CD4-positive, alpha-beta T cell treated with Interleukin-10 for 1 hour (primary cell): Measurements from ENCODE around the gene TFE3.
"Not testable (repeated sequence)": the region's sequence is repeated elsewhere in the genome, so short reads cannot be mapped to it uniquely, and the experiment has no call there.

ENCODE experiments used
- DNase-seq: peaks from one replicate; pipeline ENCODE4 v3.0.0-alpha.2; 2020

Gene TFE3

DNA sequence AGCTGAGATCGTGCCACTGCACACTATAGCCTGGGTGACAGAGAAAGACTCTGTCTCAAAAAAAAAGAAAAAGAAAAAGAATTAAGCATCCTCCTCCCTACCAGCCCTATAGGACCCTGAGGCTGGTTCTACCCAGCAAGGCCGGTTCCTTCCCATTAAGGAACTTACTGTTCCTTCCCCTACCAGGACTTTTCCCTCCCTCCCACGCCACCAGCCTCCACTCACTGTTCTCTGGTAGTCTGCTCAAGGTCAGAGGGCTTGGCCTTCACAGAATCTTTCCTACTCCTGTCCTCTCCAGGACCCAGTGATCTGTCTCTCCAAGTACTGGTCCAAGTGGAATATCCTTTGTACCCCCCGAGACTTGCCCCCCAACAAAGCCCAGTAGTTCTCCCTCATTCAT is 42.5 kb downstream of the TFE3 start:
- DNase-seq: no peak

DNA sequence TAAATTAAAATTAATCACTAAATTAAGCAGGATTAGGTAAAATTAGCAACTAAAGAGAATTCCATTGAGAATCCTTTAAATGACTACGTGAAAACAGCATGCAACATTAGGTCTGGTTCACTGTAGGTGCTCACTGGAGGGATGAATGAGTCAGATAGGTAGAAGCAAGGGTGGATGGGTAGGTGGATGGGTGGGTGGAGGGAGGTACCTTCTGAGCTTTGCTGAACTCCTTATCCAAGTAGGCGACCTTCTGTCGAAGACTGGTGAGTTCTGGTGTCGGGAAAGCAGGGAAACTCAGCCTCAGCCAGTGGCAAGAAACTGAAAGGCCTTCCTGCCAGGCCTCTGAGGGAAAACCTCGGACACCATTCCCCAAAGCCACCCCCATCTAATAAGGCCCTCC is 44.1 kb downstream of the TFE3 start:
- DNase-seq: no peak

DNA sequence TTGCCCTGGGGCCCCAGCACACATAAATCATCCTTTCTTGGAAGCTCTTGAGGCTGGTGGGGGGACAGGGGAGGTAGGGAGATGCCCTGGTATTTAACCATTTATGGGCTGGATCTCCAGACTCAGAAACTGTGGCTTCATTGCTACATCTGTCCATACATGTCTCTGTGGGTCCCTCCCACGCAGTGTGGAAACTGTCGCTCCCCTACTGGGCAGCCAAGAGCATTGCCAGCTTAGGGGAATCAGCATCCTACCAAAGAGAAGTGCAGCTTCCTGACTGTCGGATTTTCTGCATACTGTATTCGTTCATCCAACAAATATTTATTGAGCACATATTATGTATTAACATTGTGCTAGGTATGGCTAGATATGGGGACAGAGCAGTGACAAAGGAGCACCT is 44.8 kb downstream of the TFE3 start:
- DNase-seq: no peak

DNA sequence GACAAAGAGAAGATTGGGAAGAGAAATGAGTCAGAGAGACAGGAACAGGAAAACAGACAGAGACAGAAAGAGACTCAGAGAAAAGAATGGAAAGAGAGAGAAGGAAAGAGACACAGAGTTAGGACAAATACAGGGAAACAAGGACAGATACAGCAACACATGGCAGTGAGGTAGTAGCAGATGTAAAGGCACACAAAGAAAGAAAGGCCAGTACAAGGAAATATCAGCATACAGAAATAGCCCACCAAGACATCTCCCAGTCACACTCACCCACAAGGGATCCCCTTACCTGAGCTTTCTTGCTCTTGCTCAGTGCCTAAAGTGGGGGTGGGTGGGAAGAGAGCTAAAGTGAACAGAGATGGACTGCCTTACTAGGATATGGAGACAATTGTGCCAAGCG is 45.3 kb downstream of the TFE3 start:
- DNase-seq: no peak

- DNase-seq: no peak
Observed at GRCh38 chrX:48997455-48997854, 45.7 kb downstream of the TFE3 start.

DNA sequence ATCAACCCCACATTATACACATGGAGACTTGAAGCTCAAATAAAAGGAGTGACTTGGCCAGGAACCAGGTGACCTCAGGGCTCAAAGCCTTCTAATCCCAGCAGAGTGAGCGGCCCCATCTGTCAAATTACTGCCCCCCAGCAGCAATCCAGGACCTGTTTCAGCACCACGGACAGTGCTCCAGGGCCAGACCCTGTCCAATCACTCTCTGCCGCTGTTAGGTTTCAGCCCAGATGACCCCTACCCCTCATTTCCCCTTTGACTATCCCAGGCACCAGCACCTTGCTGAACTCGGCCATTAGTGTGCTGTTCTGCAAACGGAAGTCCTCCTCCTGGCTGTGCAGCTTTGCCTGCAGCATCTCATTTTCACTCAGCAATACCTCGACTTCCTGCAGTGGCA is 46.2 kb downstream of the TFE3 start:
- no peak for DNase-seq

DNA sequence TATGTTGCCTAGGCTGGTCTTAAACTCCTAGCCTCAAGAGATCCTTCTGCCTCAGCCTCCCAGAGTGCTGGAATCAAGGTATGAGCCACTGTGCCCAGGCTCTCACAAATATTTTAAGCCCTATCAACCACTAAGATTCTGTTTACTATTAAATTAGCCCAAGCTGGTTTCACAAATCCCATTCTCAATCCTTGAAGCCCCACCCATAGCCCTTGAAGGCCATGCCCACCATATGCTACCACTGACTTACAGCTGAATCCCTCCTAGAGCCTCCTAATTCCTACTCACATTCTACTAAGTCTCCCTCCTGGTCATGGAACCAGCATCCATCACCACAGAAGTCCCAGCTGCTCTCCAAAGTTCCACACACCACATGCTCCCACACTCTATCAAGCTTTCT is 50.8 kb downstream of the TFE3 start:
- no peak for DNase-seq

- DNase-seq: no peak
Observed at GRCh38 chrX:48989483-48989882, 53.7 kb downstream of the TFE3 start.

DNA sequence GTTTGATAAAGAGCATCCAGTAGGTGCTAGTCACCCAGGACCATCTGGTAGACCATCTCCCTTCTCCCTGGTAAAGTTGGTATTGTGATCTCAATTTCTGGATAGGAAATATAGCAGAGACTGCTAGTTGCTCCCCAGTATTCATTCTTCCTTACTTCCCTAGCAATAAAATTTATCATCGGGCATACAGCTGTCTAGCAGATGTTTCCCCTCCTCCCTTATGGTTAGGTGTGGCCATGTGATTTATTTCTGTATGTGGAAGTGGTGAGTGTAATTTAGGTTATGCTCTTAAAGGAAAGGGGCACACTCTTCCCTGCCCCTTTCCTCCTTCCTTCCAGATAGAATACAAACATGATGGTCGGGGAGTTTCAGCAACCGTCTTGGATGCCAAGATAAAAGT is 59.3 kb downstream of the TFE3 start:
- no peak for DNase-seq

GRCh38 chrX:48983081-48983480 is 60.1 kb downstream of the TFE3 start:
- DNase-seq: no peak

- no peak for DNase-seq
Observed at GRCh38 chrX:48981178-48981577, 62.0 kb downstream of the TFE3 start.

DNA sequence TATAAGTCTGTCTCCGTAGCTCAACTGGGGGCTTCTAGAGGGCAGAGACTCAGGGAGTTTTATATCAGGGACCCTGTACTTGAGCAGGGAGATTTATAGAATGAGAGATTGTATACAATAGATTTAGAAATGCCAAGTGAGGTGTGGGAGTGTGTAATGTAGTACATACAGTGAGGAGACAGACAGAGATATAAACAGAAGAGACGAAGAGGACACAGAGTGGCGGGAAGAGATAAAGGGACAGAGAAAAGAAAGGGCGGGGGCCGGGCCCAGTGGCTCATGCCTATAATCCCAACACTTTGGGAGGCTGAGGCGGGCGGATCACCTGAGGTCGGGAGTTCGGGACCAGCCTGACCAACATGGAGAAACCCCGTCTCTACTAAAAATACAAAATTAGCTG is 62.8 kb downstream of the TFE3 start:
- DNase-seq: not testable (repeated sequence)
